Ovary (tissue), 3 donors: ENCODE measurements around the gene FREY1.

ENCODE experiments used
- POLR2A ChIP-seq: fragments of 450-650 bp; IDR thresholded peaks from one replicate; pipeline ENCODE4 v1.6.1; 2017; ENCODE audit warnings: antibody characterized with exemption, mild to moderate bottlenecking, moderate library complexity
- TF ChIP-seq, protein P1 (sequence below), 3 donors: fragments of 450-650 bp in 2 of 3; fragments of 200-600 bp in 1 of 3; IDR thresholded peaks; one replicate each; pipeline versions ENCODE4 v1.5.1 to v1.8.0; 2016 to 2022; ENCODE audit warnings: antibody characterized with exemption in 3 of 3, mild to moderate bottlenecking in 1 of 3
- donor health status: DM: no; HTN: no; CAD: no.

DNA sequence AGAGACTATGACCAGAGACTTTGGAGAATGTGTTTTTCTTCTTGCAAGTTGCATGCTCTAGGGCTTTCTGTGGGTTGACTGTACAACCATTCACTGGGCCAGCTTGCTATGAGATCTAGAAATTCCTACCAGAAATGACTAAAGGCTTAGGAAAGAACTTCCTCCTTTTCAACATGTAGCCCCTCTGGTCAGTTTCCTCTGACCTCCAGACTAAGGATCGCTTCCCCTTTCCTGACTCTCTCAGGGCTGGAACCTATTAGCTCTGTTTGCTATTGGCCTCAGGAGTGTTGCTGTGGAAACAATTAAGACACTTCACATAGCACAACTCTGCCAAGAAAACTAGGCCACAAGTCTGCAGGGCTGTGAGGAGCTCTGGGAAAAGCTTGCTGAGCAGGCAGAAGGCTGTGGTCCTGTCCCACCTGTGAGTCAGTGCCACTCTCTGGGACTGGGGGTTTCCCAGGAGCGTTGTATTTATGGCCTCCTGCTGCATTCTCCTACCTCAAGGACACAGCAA is 49.1 kb downstream of the FREY1 start:
- TF ChIP-seq, protein P1, sequence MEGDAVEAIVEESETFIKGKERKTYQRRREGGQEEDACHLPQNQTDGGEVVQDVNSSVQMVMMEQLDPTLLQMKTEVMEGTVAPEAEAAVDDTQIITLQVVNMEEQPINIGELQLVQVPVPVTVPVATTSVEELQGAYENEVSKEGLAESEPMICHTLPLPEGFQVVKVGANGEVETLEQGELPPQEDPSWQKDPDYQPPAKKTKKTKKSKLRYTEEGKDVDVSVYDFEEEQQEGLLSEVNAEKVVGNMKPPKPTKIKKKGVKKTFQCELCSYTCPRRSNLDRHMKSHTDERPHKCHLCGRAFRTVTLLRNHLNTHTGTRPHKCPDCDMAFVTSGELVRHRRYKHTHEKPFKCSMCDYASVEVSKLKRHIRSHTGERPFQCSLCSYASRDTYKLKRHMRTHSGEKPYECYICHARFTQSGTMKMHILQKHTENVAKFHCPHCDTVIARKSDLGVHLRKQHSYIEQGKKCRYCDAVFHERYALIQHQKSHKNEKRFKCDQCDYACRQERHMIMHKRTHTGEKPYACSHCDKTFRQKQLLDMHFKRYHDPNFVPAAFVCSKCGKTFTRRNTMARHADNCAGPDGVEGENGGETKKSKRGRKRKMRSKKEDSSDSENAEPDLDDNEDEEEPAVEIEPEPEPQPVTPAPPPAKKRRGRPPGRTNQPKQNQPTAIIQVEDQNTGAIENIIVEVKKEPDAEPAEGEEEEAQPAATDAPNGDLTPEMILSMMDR (IDR thresholded peaks at IDR 0.05), result no peak
- TF ChIP-seq POLR2A, result no peak
